Gastrocnemius medialis (tissue), 4 donors: ENCODE data around the gene SEMG1.

Experiments used
- CTCF ChIP-seq, 5 experiments: fragments of 450-650 bp in 3 of 5; fragments of 200-600 bp in 2 of 5; sonication (generic) in 2 of 5; IDR thresholded peaks in 4 of 5; conservative IDR thresholded peaks in 1 of 5; 1 replicate in 4 of 5; 2 replicates in 1 of 5; pipeline ENCODE4 v1.5.1; 2016 to 2019; ENCODE audit warnings: antibody characterized with exemption in 5 of 5, mild to moderate bottlenecking in 3 of 5, moderate library complexity in 3 of 5
- POLR2A ChIP-seq, 2 donors: fragments of 450-650 bp; IDR thresholded peaks; one replicate each; pipeline ENCODE4 v1.6.1; 2017; ENCODE audit warnings: antibody characterized with exemption in 2 of 2, mild to moderate bottlenecking in 2 of 2, moderate library complexity in 2 of 2

- no peak for TF ChIP-seq CTCF (IDR thresholded peaks at IDR 0.05 in 4 of 5, conservative IDR thresholded peaks at IDR 0.05 in 1 of 5)
- TF ChIP-seq POLR2A (IDR thresholded peaks at IDR 0.05): no peak
Observed at GRCh38 chr20:45218124-45218523, 11.3 kb downstream of the SEMG1 start.
